CD4-positive, alpha-beta T cell treated with Interleukin-17A for 4 hours (primary cell): Measurements from ENCODE around the gene CLDN22.

Experiments
- DNase-seq: peaks from one replicate; pipeline ENCODE4 v3.0.0-alpha.2; 2020; ENCODE audit warnings: mixed read lengths

Gene CLDN22

DNA sequence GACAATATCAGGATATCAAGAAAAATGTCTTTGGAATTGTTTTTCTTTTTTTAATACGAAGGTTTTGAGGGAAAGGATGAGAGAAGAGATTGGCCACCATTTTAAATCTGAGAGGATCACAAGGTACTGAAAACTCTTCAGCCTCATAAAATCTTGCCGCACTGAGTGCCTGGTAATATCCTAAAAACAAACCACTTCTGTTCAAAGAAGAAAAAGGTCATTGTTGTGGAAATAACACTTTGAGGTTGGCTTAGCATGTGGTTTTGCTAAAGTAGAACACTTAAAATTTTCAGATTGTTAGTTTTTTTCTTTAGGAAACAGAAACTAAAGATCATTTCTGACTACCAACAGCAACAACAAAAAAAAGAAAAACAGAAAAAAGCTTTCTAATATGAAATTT is 1.0 kb upstream of the CLDN22 start:
- no peak for DNase-seq

DNA sequence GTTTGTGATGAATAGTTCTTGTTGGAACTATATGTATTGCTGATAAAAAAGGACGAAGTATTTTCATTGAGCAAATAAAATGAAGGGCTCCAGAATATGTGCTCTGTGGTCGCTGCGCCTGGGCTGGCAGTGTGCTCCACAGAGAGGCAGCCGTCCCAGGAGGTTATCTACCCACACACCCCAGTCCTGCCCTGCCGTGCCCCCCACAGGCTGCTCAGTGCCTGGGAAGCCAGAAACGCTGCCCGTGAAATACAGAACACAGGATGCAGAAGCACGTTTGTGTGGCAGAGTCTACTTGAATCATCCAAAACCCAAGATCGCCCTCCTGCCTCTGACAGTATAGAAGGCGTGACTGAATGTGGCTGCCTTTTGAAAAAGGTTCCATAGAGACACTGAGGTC is 1.4 kb downstream of the CLDN22 start:
- no peak for DNase-seq

DNA sequence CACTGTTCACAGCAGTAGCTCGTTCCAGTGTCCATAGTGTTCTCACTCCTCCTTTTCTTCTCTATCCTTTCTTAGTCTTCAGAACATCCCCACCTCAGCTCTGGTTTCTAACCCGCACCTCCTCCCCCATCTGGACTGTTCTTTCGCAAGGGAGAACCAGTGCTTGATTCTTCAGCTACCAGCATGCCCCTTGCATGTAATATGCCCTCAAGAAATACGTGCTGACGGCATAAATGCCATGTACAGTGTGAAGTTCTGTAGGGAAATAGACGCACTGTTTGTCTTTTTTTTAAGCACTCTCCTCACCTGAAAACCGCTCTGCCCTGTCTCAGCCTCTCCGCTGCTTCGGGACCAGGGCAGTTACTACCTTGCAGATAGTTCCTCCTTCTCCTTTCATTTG is 5.3 kb downstream of the CLDN22 start:
- DNase-seq: no peak

DNA sequence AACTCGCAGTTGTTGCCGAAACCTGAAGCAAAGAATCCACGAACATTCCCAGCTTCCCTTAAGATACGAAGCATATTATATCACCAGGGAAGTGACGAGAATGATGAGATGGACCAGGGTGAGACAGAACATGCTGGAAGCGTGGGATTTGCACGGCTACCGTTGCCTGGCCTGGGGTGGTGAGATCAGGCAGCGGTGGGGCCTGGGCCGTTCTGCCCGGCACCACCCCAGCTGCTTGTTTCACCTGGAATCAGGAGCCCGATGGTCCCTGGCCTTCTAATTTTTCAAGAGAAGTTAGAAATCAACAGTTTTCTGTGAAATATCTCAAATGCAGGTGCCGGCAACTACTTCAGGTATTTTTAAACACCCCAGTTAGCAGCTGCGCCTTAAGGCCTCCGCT is 5.7 kb downstream of the CLDN22 start:
- no peak for DNase-seq

DNA sequence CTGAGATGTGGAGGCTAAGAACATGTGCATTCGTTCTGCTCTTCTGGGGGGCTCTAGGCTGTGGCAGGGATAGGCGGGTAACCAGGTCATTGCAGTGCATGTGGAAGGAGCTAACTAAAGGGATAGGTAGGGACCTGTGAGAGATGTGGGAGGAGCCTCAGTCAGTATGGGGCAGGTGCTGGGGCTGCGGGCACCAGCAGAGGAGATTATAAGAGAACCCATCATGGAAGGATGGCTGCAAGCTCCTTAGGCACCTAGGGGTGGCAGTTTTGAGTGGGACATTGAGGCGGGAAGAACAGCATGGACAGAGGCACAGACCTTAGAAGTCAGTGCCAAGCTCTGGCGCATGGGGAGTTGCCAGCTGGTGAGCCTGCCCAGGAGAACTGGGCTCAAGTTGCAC is 7.2 kb downstream of the CLDN22 start:
- no peak for DNase-seq

DNA sequence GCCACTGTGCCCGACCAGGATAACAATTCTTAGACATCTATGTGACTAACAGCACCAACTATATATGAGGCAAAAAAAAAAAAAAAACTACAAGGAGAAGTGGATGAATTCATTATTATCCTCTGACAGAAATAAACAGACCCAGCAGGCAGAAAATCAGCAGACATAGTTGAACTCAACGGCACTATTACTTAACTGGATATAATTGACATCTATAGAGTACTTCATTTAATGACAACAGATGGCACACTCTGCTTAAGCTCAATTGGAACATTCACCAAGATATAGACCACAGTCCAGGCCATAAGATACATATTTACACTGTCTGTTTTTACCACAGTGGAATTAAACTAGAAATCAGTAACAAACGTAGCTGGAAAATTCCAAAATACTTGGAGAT is 13.3 kb downstream of the CLDN22 start:
- no peak for DNase-seq

DNA sequence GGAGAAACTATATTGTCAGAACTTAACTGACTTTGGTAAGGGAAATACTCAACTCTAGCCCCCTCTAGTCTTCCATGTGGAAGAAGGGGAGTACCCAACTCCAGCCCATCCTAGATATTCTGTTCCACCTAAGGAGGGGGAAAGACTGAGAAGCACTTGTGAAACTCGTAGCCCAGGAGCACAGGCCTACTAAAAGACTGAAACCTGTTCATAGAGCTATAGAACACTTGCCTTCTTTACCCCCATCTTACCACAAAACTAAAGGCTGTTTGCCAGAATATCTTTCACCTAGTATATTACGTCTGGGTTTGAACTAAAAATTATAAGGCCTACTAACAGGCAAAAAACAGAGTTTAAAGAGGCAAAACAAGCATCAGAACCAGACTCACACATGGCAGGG is 15.5 kb downstream of the CLDN22 start:
- no peak for DNase-seq

DNA sequence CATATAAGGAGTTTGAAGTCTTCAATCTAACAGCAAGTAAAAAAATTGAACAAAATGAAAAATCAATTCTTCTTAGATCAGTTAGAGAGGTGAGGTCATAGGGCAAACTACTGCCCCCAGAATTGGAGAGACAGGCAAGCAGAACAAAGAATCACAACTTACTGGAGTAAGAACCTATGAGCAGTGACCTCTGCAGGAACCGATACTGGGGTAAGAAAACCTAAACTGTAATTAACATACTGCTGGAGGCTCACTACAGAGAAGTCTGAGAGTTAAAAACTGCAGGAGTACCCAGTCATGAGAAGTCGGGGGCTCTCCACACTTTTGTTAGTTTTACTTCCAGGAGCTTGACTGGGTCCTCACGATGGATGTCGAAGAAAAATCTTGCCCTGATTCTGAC is 16.0 kb downstream of the CLDN22 start:
- no peak for DNase-seq

DNA sequence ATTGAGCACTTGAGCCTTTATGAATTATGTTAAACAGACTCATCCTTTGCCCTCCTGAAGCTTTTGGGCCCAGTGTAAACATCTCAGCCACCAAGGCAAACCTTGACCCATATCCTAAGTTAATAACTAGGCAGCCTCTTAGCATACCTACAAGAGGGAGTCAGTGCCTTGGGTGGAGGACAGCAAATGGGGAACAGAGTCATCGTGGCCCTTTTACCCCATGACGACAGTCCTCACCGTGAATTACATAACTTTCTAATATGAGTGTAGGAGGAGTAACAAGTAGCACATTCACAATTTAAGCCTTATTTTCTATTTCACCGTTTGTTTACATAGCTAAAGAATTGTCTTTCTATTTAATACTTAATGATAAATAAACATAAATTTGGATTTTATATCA is 16.8 kb downstream of the CLDN22 start:
- DNase-seq: no peak

DNA sequence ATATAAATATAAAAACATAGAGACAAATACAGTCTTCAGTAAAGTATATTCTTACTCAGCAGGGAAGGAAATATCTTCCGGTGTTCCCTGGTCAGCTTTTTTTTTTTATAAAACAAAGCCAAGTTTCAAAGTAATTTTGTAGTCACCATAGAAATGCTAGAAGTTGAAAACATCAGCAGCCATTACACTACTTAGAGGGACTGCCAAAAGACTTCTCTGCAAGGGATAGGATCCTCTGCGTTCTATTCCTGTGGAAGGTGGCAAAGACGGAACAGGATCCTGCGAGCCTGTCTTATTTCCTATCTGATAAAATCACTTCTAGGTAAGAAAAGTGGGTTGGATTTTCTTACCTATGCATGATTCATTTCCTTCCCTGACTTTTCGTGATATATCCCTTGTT is 19.4 kb downstream of the CLDN22 start:
- DNase-seq: no peak

DNA sequence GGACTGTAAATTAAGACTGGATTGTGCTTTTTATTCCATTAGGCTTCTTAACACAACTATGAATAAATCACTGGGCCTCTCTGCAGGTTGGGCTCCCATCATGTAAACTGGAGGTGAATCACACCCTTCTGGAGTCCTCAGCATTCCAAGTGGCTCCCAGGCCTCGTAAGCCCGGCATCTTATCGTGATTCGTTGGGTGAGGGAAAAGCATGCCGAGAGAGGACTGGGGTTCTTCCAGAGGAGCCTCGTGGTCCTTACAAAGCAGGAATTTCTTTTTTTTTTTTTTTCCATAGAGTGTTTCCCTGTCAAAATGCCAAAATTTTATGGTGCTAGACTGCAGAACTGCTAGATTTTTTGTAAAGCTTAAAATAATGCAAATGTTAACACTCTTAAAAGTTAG is 20.0 kb downstream of the CLDN22 start:
- DNase-seq: no peak

DNA sequence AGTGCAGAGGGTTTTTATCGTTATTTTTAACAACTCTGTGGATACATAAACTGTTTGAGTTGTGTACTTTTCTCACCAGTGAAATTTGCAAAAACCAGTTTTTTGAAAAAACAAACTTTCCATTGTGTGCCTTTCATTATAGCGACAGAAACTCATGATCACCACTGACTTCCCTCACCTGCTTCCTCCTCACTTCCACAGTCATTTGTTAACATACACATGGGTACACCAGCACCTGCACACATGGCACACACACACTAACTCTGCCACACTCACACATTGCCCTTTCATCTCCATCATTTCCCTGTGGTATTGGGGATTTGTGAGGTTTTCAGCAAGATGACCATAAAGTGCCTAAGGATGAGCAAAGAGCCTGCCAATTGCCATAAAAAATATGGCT is 20.6 kb downstream of the CLDN22 start:
- DNase-seq: no peak

DNA sequence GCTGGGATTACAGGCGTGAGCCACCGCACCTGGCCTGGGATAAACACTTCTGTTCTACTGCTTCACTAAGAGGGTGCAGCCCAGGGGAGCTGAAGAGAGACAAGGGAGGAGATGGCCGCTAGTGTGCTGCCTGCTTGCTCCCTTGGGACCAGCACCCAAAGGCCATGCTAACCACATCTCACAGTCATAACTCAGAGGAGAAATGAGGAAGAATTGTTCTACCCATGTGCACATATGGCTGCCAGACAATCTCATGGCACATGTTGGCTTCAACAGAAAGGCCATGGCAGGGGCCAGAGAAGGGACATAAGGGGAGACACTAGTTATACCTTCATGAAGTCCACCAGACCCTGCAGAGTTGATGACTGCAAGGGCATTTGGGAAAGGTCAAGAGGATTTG is 22.4 kb downstream of the CLDN22 start:
- DNase-seq: no peak

DNA sequence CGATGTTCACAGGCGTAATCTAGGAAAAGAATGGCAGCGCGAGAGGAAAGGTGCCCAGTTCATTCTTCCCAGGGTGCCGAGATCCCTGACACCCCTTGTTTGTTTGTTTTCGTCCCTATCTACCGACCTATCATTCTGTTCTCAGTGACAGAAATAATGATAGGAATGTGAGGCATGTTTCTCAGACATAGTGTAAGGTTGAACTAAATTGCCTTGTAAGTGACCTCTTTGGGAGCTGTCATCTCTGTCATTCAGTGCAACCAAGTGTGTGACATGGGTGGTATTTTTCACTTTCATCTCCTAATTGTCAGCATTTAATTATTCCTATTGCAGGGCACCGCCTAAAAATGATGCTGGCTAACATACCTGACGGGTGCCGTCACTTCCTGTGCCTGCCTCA is 24.4 kb downstream of the CLDN22 start:
- no peak for DNase-seq

DNA sequence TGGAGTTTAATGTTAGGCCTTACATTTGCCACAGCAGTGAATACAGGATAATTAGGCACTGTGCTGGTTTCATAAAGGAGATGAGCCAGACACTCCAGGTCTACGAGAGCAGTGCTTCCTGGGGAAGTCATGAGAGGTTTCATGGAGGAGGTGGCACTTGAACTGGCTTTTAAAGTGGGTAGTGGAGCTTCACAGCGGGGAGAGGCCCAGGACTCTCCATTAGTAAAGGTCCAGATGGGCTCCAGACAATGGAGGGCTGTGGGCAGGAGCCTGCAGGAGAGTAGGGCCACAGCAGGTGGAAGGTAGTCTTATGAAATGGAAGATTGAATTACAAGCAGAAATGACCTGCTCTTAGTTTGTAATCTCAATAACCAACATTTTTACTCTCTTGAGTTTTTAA is 29.0 kb downstream of the CLDN22 start:
- no peak for DNase-seq

DNA sequence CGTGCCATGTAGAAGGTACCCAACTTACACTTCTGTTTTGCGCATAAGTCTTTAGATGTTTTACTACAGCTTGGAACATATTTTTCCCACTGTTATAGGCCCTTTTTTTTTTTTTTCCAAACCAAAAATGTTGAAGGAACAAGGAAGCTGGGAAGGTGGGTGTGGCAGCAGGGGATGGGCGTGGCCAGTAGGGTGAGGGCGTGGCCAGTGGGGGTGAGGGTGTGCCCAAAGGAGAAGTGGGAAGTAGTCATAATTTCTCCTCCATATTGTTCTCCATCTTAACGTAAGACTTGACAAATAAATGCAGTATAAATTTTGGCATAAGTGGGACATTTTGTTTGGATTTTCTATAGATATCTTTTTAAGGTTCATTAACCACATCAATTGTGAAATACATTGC is 30.4 kb downstream of the CLDN22 start:
- no peak for DNase-seq

DNA sequence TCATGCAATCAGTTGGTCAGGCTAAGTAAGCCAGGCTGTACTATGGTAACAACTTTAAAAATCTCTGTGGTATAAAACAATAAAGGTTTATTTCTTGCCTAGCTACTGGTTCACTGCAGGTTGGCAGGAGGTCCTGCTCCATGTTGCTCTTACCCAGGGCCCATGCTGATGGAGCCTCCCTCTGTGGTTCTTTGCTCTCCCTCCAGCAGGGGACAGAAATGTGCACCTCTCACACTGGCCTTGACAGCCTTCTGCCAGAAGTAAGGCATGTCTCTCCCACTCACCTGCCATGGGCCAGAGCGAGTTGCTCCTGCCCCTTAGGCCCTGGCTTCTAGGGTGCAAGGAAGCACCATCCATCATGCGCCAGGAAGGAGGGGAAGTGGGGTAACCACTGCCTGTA is 31.1 kb downstream of the CLDN22 start:
- no peak for DNase-seq

DNA sequence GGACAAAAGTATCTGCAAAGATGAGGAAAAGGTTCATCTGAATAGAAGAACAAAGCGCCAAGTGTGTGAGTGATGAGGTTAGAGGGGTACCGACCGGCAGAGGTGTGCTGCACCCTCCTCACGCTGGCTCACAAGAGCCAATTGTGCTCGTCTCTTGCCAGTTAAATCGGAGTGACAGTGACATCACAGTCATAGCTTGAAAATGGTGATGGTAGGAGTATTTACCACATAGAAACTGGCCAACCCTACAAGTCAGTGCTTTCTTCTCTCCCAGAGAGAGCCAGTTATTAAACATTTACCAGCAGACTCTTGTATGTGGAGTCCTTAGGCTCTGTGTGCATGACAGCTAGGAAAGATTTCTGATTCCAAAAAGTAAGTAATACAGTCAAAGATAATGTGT is 32.4 kb downstream of the CLDN22 start:
- DNase-seq: no peak

DNA sequence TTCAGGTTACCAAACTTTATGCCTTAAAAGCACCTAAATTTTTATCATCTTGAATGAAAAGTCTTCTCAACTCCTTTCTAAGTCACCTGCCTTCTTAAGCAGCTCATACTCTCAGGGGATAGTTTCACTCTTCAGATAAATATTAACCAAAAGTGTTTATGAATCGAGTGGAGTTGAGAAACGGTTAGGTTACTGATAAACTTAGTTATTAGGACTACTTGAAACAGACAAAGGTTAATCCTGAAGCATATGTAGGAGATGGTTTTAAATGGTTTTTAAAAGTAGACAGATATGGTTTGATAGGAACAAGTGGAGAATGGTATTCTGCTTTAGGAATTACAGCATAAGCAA is 32.8 kb downstream of the CLDN22 start:
- no peak for DNase-seq

DNA sequence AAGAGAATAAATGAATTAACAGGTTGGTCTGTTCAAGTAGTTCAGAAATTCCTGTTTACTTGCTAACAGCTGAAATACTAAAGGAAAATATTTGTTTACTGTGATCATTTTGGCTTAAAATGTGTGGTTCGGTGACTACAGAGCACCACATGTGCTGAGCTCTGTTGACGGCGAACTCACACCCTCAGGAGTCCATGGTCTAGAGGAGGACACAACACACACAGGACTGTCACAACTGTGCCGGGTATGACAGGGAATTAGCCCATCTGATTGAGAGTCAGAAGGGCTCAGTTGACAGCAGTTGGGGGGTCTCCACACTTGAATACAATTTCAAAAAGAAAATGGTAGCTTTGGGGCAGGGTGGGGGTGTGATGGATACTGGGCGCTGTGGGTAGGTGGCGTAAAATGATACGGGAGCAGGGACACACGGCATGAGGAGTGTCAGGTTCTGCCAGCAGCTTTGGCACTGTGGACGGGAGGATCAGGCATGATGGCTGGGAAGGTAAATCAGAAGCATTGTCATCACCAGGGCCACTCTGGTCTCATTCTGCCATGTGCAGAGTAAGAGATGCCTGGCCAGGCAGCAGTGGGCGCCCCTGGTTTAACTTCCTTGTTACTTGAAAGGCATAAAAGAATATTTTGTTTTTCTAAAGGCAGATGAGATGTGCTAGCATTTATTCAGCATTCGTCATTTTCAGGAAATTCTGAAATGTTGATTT is 33.3 kb downstream of the CLDN22 start:
- DNase-seq: no peak

DNA sequence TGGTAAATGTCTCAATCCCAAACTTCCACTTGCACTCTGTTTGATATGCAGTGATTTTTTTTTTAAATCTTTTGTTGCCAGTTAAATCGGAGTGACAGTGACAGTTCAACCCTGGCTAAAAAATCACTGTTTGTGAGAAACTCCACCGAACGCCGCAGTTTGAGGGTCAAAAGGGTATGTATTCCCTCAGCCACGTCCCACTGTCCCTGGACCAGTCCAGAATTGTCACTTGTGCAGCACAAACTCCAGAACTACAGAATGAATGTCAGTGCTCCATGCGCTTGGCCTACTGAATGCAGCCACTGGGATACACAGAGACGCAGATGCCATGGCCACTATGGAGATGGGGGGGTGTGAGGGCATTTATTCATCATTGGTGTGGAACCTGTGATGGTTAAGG is 34.2 kb downstream of the CLDN22 start:
- DNase-seq: no peak

DNA sequence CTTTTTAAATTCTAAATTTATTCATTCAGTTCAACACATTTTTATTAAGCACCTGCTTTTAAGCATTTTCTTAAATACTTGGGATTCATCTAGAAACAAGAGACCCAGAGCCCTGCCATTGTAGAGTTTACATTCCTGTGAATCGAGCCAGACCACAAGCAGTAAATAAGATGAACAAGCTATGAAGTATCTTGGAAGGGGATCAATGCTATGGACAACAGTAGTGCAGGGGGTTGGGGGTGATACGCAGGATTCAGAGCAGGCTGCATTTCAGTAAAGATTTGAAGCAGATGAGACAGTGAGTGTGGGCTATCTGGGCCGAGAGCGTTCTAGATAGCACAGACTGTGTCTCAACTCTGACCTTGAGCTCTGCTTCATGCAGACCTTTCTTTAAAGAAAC is 35.1 kb downstream of the CLDN22 start:
- no peak for DNase-seq

DNA sequence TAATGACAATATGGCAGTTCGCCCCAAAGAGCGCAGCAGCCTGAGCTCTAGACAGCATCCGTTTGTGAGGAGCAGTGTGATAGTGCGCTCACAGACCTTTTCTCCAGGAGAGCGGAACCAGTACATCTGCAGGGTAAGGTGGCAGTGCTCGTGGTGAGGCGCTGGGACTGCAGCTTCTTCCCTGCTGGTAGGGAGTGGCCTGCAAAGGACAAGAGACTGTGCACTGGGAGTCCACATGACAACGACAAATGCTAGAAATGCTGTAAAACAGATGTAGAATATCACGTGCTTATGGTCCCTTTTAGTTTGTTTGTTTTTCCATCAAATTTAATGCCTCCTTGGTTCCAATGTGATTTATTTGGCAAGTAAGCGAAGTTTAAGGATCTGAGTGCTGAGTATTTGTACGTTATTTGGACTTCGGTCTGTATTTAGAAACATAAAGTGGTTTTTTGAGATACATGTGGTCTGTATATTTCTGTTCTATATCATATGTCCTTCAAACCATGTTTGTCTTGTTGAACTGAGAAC is 35.8 kb downstream of the CLDN22 start:
- DNase-seq: no peak

DNA sequence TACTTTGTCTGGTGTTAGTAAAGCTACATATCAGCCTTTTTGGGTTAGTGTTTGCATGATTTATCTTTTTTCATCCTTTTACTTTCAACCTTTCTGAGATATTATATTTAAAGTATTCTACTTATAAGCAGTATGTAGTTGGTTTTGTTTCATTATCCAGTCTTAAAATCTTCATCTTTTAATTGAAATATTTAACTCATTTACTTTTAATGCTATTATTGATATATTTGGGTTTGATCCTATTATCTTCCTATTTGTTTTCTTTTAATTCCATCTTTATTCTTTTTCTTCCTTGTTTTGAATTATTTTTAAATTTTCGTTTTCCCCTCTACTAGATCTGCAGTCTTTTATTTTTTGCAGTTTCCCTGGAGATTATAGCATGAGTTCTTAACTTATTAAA is 44.0 kb downstream of the CLDN22 start:
- no peak for DNase-seq

DNA sequence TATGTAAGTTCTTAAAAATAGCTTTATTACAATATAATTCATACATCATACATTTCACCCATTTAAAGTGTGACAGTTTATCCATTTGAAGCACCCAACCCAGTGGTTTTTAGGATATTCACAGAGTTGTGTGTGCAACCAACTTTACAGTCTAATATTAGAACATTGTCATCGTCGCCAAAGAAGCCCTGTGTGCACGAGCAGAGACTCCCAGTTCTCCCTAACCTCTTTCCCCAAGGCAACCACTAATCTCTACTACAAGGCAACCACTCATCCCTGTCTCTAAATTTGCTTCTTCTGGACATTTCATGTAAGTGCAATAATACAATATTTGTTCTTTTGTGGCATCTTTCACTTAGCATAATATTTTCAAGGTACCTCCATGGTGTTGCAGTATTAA is 47.7 kb downstream of the CLDN22 start:
- no peak for DNase-seq

DNA sequence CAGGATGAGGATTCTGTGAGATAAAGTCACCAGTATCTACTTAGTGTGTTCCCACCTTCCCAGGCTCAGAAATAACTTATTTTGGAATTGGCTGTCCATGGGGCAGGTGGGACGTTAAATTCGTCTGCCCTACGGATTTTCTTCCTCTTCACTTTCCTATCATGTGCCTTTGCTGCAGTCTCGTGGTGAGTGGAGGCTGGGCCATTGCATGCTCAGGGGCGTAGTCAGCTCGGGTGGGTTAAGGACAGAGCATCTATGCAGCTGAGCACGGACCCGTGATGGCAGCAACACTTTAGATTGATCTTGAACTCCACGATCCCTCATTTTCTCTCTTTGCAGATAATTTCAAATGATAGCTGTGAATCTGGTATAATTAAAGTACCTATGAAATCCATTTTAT is 51.5 kb downstream of the CLDN22 start:
- DNase-seq: no peak
